Left ventricle myocardium inferior (tissue), 1 donor: ENCODE data around the gene TGFBRAP1. TPM values are rescaled to one million over a fixed set of nuclear protein-coding genes. Genes with fewer than 3 reads are reported as not detected.
A peak's percentile ranks its signal among the peaks of the same experiment; 100 is the strongest.

ENCODE experiments used
- DNase-seq: peaks from one replicate; pipeline ENCODE4 v3.0.0-alpha.2; 2020
- H3K27ac ChIP-seq: fragments of 200-600 bp; replicated peaks from 2 replicates; pipeline ENCODE4 v1.8.0; 2021
- H3K27me3 ChIP-seq: fragments of 200-600 bp; 2 replicates; pipeline ENCODE4 v1.8.0; 2021; ENCODE audit warnings: low read depth
- H3K36me3 ChIP-seq: fragments of 200-600 bp; 2 replicates; pipeline ENCODE4 v1.8.0; 2021
- H3K4me1 ChIP-seq: fragments of 200-600 bp; 2 replicates; pipeline ENCODE4 v1.8.0; 2021
- H3K4me3 ChIP-seq: fragments of 200-600 bp; 2 replicates; pipeline ENCODE4 v1.8.0; 2021; ENCODE audit warnings: mild to moderate bottlenecking, moderate library complexity
- H3K9me3 ChIP-seq: fragments of 200-600 bp; replicated peaks from 2 replicates; pipeline ENCODE4 v1.8.0; 2021
- intact Hi-C: fragments of 100-400 bp; cut with micrococcal nuclease; formaldehyde crosslinking; loops from one replicate; pipeline ENCODE4 v1.11.0; 2022
- total RNA-seq: library from RNA; stranded (reverse); fragmentation: NEBNext Ultra II Directional; extraction: Animal tissue kit (Norgen Biotek cat#: 25700); gene quantifications from one replicate; pipeline ENCODE4 v1.2.1, GENCODE V29; 2021
- TF ChIP-seq, protein P1 (sequence below): fragments of 200-600 bp; IDR thresholded peaks from 2 replicates; pipeline ENCODE4 v1.8.0; 2021; ENCODE audit warnings: antibody characterized with exemption, mild to moderate bottlenecking, borderline replicate concordance
- donor health status: DM: no; HTN: yes; CAD: no; lungs with severe emphysema.

Gene TGFBRAP1
- total RNA-seq, 1 donor from 2014 or later: 9.7 TPM

DNA sequence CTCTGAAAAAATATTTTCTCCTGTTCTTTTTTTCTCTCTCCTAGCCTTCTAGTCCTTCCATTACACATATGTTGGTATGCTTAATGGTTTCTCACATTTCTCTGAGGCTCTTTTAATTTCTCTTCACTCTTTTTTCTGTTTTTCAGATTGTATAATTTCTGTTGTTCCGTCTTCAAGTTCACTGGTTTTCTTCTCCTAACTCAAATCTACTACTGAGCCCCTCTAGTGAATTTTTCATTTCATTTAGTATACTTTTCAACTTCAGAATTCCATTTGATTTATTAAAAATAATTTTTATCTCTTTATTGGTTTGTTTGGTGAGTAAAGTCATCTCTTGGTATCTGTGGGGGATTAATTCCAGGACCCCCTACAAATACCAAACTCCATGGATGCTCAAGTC, 27.6 kb upstream of the TGFBRAP1 start:
- peak overlapping the region; percentile 37 for H3K27ac ChIP-seq
- H3K9me3 ChIP-seq: peaks cover 22% of the 10 kb centered on the region
- H3K36me3 ChIP-seq: peaks cover 62% of the 10 kb centered on the region
- no peak overlapping the region for H3K4me3 ChIP-seq
- TF ChIP-seq, protein P1, sequence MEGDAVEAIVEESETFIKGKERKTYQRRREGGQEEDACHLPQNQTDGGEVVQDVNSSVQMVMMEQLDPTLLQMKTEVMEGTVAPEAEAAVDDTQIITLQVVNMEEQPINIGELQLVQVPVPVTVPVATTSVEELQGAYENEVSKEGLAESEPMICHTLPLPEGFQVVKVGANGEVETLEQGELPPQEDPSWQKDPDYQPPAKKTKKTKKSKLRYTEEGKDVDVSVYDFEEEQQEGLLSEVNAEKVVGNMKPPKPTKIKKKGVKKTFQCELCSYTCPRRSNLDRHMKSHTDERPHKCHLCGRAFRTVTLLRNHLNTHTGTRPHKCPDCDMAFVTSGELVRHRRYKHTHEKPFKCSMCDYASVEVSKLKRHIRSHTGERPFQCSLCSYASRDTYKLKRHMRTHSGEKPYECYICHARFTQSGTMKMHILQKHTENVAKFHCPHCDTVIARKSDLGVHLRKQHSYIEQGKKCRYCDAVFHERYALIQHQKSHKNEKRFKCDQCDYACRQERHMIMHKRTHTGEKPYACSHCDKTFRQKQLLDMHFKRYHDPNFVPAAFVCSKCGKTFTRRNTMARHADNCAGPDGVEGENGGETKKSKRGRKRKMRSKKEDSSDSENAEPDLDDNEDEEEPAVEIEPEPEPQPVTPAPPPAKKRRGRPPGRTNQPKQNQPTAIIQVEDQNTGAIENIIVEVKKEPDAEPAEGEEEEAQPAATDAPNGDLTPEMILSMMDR: no peak
- peaks cover 5% of the 10 kb centered on the region for H3K4me1 ChIP-seq
- intact Hi-C loops: no loop called here
- no peak for DNase-seq
- H3K27me3 ChIP-seq: no peaks in the 10 kb centered on the region

DNA sequence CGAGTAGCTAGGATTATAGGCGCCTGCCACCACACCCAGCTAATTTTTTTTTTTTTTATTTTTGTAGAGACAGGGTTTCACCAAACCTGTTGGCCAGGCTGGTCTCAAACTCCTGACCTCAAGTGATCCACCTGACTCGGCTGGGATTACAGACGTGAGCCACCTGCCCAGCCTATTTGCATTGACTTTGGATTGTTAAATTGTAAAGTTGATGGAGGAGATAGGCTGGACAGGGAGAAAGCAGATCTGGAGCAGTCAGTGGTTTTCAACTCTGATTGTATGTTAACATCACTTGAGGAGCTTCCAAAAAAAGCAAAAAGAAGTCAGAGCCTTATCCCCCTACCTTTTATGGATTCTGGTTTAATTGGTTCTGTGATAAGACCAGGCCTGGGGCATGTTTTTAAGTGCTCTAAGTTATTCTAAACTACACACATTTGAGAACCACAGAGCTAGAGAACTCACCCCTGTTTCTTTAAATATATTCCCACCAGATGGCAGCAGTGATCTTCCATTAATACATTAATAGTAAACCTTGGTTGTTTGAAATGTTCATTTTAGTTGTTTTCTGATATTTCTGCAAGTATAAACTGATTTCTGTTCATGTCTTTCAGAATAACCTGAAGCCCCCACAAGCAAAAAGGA, 15.3 kb upstream of the TGFBRAP1 start:
- Histone ChIP-seq H3K27me3 (no peaks in the 10 kb centered on the region), H3K36me3 (peaks cover 92% of the 10 kb centered on the region), H3K27ac (no peak overlapping the region), H3K9me3 (no peaks in the 10 kb centered on the region), H3K4me3 (no peak overlapping the region), H3K4me1 (peaks cover 4% of the 10 kb centered on the region)
- intact Hi-C loops: no loop called here
- TF ChIP-seq, protein P1: peak; percentile 56
- no peak for DNase-seq

DNA sequence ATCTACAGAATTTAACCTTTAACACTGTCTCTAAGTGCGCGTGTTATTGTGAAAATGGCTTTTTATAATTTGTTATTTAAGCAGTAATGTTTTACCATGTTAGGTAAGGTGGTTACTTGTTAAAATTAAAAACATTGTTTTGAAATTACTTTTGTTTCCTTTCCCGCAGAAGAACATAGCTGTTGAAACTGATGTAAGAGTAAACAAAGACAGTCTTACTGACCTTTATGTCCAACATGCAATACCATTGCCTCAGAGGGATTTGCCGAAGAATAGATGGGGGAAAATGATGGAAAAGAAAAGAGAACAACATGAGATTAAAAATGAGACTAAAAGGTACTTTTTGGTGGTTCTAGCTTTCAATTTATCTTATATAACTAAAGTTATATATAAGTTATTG, 9.9 kb upstream of the TGFBRAP1 start:
- no peak for DNase-seq
- Histone ChIP-seq H3K27me3 (no peaks in the 10 kb centered on the region), H3K9me3 (no peaks in the 10 kb centered on the region), H3K4me3 (no peak overlapping the region), H3K27ac (no peak overlapping the region), H3K36me3 (peaks cover 48% of the 10 kb centered on the region), H3K4me1 (peaks cover 38% of the 10 kb centered on the region)
- intact Hi-C loops: no loop called here
- TF ChIP-seq, protein P1: no peak

DNA sequence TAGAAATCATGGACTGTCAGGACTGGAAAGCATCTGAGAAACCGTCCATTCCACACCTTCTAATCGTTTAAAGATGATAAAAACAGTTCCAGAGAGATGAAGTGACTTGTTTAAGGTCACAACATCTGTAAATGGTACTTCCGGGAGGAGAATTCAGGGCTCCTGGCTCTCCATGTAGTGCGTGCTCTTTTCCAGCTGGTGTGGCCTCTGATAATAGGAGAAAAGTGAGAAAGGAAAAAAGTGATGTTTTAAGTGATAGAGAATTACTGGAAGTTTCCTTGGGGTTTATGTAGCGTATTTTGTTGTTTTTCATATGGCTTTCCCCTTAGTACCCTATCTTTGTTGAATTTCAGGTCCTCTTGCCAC, 8.5 kb upstream of the TGFBRAP1 start:
- intact Hi-C loops: no loop called here
- TF ChIP-seq, protein P1: no peak

DNA sequence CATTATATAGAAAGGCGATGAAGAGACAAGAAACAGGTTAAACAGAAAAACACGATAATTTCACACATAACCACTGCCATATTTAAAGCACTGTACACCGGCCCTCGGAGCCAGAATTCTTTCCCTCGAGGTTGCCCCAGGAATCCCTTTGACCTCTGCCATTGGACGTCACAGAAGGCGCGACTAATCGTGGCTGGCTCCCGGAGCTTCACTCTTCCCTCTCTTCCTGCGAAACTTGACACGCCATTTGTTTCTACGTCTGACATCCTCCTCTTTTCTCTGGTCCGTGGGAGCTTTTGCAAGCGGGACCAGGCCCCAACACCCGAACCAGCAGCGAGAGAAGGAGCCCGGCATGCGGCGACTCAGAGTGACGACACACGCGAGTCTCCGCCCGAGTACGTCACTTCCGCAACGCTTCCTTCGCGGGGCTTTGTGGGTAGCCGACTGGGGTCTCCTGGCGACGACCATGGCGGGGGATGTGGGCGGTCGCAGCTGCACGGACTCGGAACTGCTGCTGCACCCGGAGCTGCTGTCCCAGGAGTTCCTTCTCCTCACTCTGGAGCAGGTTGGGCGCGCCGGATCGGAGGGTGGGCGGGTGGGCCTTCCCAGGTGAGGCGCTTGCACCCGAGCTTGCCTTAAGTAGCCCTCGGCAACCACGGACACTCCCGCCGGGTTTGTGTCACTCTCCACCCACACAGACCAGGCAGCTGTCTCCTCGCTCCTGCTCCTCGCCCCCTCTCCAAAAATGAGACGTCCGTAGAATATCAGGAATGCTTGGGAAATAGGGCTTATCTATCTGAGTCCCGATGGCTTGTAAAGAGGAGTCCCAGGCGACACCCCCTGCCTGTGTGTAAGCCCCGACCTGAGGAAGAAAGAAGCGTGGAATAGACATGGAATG, 7.8 kb upstream of the TGFBRAP1 start, which contains the start of gene C2orf49:
Gene C2orf49, plus strand, starts transcription at position 419 of the 898 bp plus-strand sequence. Its CDS starts 48 bp downstream, at position 467.
- H3K9me3 ChIP-seq: no peaks in the 10 kb centered on the region
- H3K27me3 ChIP-seq: no peaks in the 10 kb centered on the region
- DNase-seq: peak; percentile 87
- H3K27ac ChIP-seq: peak within 1 kb of the TSS; percentile 96
- TF ChIP-seq, protein P1: no peak
- H3K36me3 ChIP-seq: peaks cover 27% of the 10 kb centered on the region
- peak within 1 kb of the TSS; percentile 89 for H3K4me3 ChIP-seq
- H3K4me1 ChIP-seq: peaks cover 38% of the 10 kb centered on the region
- intact Hi-C loops: no loop called here

More for the DNA sequence above, 8.5 kb upstream of the TGFBRAP1 start:
- H3K36me3 ChIP-seq: peaks cover 34% of the 10 kb centered on the region
- peaks cover 38% of the 10 kb centered on the region for H3K4me1 ChIP-seq
- no peak for DNase-seq
- peak overlapping the region; percentile 96 for H3K27ac ChIP-seq
- H3K27me3 ChIP-seq: no peaks in the 10 kb centered on the region
- H3K4me3 ChIP-seq: peak overlapping the region; percentile 89
- no peaks in the 10 kb centered on the region for H3K9me3 ChIP-seq
